ELR (cell line): ENCODE measurements around the gene CDSN.
A peak's percentile ranks its signal among the peaks of the same experiment; 100 is the strongest.

Source experiments
- DNase-seq: peaks from one replicate; pipeline ENCODE4 v3.0.0-alpha.2; 2015; ENCODE audit warnings: low read depth

Gene CDSN

DNA sequence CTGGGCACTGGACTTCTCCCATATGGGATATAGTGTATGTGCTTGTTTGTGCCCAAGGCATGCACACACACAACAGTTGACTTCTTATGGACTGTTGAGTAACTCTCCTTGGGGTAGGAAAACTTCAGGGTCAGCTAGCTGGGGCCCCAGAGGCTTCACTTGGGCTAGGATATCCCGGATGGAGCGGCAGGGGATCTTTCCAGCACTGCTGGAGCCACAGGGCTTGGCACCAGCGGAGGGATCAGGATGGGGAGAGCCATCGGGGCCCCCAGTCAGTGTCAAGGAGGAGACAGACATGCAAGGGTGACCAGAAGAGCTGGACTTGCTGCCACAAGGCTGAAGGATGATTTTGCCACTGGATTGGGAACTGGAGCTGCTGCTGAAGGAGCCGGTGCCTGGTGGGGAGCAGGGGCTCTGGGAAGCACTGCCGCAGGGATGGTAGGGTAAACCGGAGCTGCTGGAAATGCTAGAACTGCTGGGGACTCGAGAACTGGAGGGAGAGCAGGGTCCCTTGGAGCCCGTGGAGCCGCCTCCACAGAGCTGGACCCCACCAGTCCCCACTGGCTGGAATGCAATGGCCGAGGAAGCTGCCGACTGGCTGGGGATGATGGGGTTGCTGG is 4.2 kb downstream of the CDSN start:
- no peak for DNase-seq

DNA sequence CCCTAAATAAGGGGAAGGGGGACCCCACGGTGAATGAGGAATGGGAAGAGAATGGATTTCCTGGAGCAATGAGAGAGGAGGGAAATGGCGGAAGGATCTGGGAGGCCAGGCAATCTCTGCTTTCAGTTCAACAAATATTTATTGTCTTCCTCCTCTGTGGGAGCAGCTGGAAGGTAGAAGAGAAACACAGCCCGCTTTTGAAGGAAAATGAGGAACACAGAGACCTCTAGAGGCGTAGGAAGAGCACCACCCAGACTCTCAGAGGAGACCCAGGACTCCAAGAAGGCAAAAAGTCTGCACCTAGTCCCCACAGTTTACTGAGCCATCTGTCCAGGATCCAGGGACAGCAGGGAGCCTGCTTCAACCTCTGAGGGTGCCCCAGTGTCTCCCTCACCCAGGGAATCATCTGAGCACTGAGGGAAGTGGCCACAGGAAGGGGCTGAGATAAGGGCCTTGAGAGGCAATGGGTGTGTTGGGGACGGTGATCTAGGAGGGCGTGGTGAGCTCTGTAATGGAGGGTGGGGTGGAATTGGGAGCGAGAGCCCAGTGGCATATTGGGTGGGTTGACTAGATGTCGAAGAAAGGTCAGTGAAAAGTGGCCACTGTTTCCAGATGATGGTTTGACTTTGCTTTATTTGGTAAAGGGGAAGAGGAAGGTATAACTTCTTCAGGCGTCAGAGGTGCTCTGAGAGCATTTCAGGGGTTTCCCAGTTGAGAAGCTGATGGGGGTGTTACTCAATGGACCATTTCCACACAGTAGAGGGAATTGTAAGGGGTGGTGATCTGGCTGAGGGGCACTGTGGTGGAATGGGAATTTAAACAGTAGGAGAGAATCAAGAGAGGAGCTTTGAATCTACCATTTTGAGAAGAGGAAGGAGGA is 5.0 kb downstream of the CDSN start:
- peak; percentile 79 for DNase-seq

DNA sequence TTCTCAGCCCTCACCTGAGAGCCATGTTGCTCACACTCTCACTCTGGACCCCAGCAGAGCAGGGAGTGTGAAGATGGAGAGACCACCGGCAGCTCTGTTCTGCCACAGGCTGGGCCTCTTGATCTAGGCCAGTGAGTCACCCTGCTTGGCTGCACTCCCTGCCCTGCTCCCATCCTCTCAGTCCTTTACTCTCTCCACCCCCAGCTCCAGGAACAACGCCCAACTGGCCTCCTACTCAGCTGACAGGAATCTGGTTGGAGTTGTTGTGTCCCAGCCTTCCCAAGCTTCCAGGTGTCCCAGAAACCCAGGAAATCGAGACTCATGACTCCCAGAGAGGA is 5.7 kb downstream of the CDSN start, which contains the start of gene PSORS1C1:
Gene PSORS1C1, plus strand, starts transcription at position 260 of the 338 bp plus-strand sequence. CDS start 14,833 bp downstream, outside the sequence.
- peak; percentile 96 for DNase-seq

- no peak for DNase-seq
These were observed 6.2 kb downstream of the CDSN start for GRCh38 chr6:31113861-31114540.

DNA sequence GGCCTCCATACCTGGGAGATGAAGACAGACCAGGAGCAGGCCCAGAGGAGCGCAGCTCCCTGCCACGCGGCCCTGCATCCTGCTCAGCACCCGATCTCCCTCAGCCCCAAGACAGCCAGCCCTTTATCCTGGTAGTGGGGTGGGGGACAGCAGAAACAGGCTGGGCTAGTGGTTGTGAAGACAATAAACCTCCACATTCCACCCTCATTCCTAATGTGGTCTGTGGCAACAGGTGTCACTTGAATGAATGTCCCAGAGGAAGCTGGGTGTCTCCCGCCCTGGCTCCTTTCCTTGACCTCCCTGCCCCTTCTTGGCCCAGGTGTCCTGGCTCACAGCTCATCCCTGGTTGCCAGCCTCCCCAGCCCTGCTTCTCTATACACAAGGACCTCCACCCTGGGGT is 7.8 kb downstream of the CDSN start, which contains the start of gene C6orf15:
Gene C6orf15, minus strand, starts transcription at position 98 of the 400 bp plus-strand sequence. Its CDS starts 20 bp downstream, at position 78.
- DNase-seq = no peak

DNA sequence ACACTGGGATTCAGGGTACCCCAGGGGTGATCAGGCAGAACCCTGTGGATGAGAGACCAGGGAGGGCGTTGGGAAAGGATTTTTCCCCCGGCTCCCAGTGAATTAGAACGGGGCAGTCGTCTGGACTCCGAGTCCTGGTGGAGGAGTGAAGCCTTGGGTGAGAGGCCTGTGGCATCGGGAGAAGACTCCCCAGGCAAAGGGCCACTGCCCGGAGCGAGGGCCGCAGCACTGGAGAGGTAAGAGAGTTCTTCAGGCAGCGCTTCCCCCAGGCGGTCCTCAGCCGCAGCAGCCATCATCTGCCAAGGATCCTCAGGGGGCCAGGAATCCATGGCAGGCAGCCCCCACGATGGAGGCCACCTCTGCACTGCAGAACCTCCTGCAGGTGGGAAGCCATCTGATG is 8.5 kb downstream of the CDSN start:
- no peak for DNase-seq

GRCh38 chr6:31110825-31111582 is 9.2 kb downstream of the CDSN start:
- no peak for DNase-seq

DNA sequence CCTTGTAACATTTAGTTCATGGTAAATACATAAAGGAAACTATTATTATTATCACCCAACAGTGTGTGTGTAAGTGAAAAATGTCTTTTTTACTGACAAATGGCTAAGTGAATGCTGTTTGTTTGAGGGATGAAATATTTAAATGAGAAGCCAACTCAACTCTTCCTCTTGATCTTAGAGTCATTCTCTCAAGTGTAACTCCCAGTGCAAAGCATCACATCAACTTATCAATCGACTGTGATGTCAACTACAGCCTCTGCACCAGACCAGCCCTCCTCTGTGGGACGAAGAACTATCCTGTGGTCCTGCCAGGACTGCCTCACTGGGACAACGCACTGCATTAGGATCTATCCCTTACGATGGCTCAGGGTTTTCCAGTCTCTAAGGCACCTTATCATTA is 13.2 kb downstream of the CDSN start:
- DNase-seq = no peak

DNA sequence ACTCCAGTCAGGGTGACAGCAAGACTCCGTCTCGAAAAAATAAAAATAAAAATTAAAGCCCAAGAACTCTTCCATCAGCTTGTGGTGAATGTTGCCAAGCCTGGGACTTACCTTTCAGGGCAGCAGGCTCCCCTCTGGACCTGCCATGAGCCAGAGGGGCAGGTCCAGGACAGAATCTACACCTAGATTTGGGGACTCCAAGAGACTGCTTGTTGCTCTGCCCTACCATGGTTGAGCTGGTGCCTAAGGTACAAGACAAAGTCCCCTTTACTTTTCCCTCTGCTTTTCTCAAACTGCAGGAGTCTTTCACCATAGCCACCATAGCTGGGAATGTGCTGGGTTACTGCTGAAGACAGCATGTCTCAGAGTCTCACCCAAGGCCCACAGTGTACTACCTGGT is 17.1 kb downstream of the CDSN start:
- DNase-seq = no peak

DNA sequence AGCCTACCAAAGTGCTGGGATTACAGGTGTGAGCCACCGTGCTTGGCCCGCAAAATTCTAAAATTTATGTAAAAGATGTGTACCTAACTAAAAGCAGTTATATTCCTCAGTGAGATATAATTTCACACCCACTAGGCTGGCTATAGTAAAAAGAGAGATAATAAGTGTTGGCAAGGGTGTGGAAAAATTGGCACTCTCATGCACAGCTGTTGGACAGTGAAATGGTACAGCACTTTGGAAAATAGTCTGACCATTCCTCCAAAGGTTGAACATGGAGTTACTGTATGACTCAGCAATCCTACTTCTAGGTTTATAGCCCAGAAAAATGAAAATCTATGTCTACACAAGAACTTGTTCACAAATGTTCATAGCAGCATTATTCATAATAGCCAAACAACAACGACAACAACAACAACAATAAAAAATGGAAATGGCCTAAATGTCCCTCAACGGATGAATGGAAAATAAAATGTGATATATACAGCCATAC is 21.8 kb downstream of the CDSN start:
- DNase-seq = no peak

DNA sequence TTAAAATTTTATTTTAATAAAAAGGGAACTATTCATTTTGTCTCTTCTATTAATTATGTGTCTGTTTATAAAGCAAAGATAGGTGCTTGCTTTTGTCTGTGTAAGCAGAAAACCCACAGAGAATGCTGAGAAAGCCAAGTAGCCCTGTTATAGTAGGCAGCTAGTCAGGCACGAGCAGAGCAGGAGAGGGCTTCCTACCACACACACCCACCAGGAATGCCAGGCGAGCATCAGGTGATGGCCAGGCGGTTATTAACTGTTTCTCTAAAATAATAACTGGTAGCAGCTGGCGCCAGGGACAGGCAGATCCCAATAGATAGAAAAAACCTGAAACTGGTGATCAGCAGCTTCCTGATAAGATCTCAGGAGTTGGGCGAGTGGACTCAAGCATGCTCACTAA is 23.6 kb downstream of the CDSN start:
- no peak for DNase-seq

- no peak for DNase-seq
These were observed 24.0 kb downstream of the CDSN start for GRCh38 chr6:31096215-31096614.

DNA sequence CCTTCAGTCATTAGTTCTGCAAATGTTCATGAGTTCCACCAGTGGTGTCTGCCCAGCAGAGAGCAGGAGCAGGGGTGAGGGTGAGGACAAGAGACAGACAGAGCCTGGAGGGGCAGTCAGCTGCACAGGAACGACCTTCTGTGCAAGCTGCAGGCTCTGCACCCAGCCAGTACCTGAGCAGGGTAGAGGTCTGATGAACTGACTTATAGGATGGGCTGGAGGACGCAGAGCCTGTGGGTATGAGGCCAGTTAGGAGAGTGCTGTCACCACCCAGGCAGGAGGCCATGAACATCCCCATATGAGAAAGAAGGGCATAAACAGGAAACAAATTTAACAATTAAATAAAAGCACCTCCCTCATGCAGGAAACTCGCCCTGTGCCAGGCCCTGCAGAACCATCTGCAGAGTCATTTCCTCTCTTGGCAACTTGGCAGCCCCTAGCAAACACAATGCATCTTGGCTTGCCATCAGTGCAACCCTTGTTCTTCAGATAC is 25.8 kb downstream of the CDSN start:
- DNase-seq = no peak

DNA sequence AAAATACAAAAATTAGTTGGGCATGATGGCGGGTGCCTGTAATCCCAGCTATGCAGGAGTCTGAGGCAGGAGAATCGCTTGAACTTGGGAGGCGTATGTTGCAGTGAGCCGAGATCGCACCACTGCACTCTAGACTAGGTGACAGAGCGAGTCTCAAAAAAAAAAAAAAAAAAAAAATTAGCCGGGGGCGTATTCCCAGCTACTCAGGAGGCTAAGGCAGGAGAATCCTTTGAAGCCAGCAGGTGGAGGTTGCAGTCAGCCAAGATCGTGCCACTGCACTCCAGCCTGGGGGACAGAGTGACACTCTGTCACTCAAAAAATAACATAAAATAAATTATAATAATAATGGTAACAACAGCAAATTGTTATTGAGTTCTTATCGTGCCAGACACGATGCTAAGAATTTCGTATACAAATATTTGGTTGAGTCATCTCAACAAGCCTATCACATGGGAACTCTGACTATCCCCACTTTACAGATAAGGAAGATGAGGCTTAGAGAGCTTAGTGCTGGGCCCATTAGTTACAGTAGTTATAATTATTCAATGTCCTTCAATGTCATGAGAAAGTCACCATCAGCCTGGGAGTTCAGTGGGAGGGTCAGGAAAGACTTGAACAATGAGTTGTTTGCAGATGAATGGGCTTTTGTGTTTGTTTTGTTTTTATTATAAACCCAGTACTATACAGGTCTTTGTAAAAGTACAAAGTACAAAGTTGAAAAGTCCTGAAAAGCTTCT is 27.3 kb downstream of the CDSN start:
- DNase-seq = no peak

DNA sequence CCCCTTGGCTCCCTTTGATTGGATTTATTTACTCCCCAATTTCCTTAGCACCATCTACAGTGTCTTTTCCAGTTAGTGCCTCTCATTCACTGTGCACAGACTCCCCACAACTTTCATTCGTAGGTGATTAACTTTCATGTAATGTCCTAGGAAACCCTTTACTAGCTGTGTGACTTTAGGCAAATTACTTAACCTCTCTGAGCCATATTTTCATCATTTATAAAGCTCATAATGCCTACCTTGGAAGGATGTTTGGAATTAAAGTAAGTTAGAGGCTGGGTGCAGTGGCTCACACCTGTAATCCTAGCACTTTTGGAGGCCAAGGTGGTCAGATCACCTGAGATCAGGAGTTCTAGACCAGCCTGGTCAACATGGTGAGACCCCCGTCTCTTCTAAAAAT is 28.0 kb downstream of the CDSN start:
- DNase-seq = no peak

DNA sequence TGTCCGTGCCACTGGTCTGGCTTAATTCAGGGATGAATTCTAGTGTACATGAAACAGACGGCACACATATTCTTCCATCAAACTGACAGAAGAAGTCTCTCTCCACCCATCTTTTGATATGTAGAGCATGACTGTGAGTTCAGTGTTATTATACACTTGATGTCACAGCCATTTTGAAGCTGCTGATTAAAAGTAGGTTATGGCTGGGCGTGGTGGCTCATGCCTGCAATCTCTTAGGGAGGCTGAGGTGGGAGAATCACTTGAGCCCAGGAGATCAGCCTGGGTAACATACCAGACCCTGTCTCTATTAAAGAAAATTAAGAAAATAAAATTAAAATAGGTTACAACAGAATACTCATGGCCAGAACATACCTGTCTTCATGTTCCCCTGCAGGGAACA is 28.6 kb downstream of the CDSN start:
- no peak for DNase-seq

GRCh38 chr6:31090973-31091364 is 29.3 kb downstream of the CDSN start:
- no peak for DNase-seq

DNA sequence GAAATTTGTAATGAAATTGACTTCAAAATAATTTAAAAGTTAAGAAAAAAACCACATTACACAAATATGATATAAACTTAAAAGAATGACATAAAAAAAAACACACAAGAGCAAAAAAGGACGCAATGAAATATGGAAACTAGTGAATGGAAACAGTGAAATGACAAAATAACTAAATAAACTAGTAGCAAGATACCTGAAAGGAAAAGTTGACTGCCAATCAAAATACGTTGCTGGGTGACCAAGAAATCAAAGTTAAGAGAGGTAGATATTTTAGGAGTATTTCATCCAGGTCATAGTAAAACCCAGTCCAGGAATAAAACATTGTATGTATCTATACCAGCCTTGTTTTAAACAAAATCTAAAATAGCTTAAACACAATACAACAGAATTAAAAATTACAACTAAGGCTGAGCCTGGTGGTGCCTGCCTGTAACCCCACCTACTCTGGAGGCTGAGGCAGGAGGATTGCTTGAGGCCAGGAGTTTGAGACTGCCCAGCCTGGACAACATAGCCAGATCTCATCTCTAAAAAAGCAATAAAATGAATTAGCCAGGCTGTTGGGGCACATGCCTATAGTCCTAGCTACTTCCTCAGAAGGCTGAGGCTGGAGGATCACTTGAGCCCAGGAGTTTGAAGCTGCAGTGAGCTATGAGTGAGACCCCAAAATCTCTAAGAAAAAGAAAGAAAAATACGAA is 29.8 kb downstream of the CDSN start:
- no peak for DNase-seq

DNA sequence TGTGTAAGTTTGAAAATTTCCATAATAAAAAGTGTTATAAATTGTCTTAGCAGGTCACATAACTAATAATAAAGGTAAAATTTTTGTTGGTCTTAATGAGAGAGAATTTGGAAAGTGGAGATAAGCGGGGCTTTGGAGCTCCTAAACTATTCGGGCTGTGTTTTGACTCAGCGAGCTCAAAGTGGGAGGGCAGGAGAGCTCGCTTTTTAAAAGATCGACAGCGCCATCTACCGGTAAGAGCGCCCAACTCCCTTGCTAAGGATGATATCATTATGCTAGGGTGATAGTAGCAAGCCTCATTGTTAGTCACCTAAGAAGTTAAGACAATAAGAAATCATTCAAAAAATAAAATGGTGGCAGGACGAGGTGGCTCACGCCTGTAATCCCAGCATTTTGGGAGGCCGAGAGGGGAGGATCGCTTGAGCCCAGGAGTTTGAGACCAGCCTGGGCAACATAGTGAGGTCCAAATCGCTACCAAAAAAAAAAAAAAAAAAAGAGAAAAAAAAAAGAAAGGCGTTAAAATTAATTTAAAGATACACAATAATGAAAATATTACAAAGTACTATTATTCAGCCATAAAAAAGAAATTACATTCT is 32.7 kb downstream of the CDSN start:
- DNase-seq = peak; percentile 92

DNA sequence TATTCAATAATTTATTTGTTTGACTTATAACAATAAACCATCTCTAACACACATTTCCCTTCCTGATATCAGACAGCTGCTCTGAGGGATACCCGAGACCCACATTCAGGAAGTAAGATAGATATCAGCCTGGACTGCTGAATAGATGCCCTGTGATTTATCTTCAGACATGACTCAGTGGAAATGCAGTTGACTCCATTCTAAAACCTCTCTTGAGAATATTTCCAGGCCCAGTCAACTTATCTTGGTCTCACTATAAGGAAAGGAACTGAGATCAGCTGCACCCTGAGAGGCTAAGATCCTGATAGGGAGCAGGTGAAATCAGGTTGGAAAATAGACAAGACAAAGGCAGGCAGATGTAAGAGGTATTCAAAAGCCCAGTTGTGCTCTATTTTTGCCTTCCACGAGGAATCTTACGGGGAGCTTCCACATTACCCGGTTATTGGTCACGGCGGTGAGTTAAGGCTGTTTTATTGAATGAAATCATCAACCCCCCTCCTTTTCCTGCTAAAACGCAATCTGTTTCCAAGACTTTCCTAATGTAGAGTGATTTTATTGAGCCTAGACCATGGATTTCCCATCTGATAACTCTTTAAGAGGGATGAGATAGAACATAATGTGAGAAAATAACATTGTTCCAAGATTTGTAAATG is 33.3 kb downstream of the CDSN start:
- DNase-seq = peak; percentile 90
